ENCODE measurements around the gene PHF19.

Gene PHF19

DNA sequence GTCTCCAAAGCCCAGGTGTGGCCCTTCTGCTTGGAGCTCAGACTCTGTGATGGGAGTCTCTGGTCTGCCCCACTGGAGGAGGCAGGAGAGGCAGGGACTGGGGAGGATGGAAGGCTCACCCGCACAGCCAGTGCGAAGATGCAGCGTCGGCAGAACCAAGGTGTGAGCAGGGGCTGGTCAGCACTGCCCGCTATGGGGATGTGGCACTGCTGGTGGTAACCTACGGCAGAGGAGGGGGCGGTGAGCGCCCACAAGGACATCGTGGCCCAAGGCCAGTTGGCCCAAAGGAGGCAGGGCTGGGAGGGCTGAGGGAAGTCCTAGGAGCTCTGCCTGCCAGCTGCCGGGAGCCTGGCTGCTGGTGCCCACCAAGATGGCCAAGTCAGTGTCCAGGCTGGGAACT lies 7.3 kb downstream of the PHF19 start:
- CTCF ChIA-PET, result interaction anchor here (0.6 to 2.4 kb wide), 14 partner anchors 8 to 114 kb away, joined by 3 to 14 read pairs (median 5); partner anchors contain the start of genes PHF19, PSMD5 and TRAF1
- TF ChIP-seq, protein P1, sequence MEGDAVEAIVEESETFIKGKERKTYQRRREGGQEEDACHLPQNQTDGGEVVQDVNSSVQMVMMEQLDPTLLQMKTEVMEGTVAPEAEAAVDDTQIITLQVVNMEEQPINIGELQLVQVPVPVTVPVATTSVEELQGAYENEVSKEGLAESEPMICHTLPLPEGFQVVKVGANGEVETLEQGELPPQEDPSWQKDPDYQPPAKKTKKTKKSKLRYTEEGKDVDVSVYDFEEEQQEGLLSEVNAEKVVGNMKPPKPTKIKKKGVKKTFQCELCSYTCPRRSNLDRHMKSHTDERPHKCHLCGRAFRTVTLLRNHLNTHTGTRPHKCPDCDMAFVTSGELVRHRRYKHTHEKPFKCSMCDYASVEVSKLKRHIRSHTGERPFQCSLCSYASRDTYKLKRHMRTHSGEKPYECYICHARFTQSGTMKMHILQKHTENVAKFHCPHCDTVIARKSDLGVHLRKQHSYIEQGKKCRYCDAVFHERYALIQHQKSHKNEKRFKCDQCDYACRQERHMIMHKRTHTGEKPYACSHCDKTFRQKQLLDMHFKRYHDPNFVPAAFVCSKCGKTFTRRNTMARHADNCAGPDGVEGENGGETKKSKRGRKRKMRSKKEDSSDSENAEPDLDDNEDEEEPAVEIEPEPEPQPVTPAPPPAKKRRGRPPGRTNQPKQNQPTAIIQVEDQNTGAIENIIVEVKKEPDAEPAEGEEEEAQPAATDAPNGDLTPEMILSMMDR (IDR thresholded peaks at IDR 0.05; ENCODE audit: insufficient read depth, low read length, missing control alignments), result no peak
- no peak overlapping the region for H3K4me3 ChIP-seq (ENCODE audit: low read depth, low read length)
- DNase-seq (ENCODE audit: low read depth, low spot score), result no peak
- POLR2A ChIA-PET, result no interaction called here

DNA sequence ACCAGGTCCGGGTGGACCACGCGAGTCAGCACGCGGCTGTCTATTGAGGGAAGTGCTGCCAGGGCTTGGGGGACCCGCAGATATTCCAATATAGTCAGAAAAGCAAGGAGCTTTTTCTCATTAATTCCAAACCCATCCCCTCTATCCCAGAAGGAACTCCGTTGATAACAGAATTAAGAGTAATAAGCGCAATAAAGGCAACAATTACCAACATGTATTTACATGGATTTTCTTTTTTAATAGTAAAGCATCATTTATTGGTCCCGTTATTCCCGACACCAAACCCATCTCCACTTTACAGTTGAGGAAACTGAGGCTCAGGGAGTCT lies 7.7 kb downstream of the PHF19 start:
- CTCF ChIA-PET, result interaction anchor here (0.6 to 2.4 kb wide), 14 partner anchors 8 to 114 kb away, joined by 3 to 14 read pairs (median 5); partner anchors contain the start of genes PHF19, PSMD5 and TRAF1
- POLR2A ChIA-PET, result no interaction called here

DNA sequence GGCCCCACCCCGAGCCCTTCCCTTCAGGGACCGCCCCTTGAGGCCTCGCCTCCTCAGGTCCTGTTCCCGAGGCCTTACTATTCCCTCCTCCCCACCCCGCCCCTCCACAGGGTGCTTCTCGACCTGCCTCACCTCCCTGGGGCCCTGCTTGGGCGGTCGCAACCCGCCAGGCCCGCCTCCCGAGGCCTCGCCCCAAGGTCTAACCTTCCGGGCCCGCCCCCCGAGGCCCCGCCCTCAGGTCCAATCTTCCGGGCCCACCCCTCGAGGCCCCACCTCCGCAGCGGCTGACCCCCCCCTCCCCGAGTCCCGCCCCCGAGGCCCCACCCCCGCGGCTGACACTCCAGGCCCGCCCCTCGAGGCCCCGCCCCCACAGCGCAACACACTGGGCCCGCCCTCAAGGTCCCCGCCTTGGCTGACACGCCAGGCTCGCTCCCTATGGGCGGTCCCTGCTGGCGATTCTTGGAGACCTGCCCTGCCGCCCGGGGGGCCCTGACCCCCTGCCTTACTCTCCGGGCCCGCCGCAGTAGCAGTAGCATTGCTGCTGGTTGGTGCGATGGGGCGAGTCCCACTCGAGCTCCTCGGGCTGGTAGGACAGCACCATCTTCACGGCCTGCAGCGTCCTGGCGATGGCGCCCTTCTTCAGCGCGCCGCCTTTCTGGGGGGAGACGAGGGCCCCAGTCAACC lies 8.2 kb downstream of the PHF19 start:
- H3K4me3 ChIP-seq (ENCODE audit: low read depth, low read length), result peak overlapping the region; percentile 65
- ChIA-PET CTCF (interaction anchor here (0.8 to 2.4 kb wide), 13 partner anchors 13 to 113 kb away, joined by 3 to 14 read pairs (median 5); partner anchors contain the start of genes PSMD5 and TRAF1), POLR2A (no interaction called here)
- peak; percentile 23 for DNase-seq (ENCODE audit: low read depth, low spot score)
- TF ChIP-seq, protein P1 (IDR thresholded peaks at IDR 0.05; ENCODE audit: insufficient read depth, low read length, missing control alignments), result peak; percentile 75

More for the DNA sequence above, 7.7 kb downstream of the PHF19 start:
- no peak for DNase-seq (ENCODE audit: low read depth, low spot score)
- TF ChIP-seq, protein P1 (IDR thresholded peaks at IDR 0.05; ENCODE audit: insufficient read depth, low read length, missing control alignments), result no peak
- H3K4me3 ChIP-seq (ENCODE audit: low read depth, low read length), result peak overlapping the region; percentile 65

DNA sequence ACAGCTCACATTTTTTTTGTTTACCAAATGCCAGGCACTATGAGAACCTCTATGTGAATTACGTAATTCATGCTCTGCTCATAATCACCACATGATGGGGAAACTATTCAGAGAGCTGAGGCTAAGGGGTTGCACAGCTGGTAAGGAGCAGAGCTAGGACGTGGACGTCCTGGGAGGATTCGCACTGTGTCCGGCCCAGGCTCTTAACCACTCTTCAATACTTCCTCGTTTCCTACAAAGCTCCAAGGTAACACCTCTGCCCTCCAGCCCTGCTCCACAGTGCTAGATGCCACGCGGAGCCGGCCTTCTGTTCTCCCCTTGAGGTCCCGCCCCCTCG lies 8.7 kb downstream of the PHF19 start:
- ChIA-PET CTCF (interaction anchor here (0.8 to 2.0 kb wide), 6 partner anchors 13 to 113 kb away, joined by 3 to 9 read pairs (median 6); partner anchors contain the start of genes PSMD5 and TRAF1), POLR2A (interaction anchor here (0.8 kb wide), 1 partner anchor 9 kb away, joined by 3 read pairs; no protein-coding TSS in a partner anchor)
- peak; percentile 16 for DNase-seq (ENCODE audit: low read depth, low spot score)
- peak overlapping the region; percentile 52 for H3K4me3 ChIP-seq (ENCODE audit: low read depth, low read length)
- TF ChIP-seq, protein P1 (IDR thresholded peaks at IDR 0.05; ENCODE audit: insufficient read depth, low read length, missing control alignments), result no peak

DNA sequence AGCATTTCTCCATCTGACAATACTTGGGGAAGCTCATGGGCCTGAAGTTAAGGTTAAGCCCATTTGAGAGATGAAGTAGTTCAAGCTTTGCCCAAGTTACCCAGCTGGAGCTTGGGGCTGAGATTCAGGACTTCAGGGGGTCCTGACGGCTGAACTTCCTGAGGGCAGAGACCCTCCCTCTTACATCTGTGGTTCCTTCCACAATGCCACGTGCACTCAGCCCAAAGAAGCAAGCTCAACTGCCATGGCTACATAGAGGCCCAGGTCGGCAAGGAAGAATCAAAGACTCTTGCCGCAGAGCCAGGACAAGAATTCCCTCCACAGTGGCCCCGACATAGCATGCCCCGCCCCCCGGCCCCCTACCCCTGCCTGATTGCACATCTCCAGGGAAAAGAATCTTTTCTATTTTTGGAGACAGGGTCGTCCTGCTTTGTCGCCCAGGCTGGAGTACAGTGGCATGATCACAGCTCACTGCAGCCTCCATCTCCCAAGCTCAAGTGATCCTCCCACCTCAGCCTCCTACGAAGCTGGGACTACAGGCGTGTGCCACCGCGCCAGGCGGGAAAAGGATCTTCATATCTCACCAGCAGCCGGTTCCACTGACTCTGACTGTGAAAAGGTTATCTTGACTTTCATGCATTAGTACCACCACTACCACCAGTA lies 9.2 kb downstream of the PHF19 start:
- H3K4me3 ChIP-seq (ENCODE audit: low read depth, low read length), result no peak overlapping the region
- no peak for DNase-seq (ENCODE audit: low read depth, low spot score)
- POLR2A ChIA-PET, result interaction anchor here (0.8 kb wide), 1 partner anchor 10 kb away, joined by 3 read pairs; no protein-coding TSS in a partner anchor
- CTCF ChIA-PET, result interaction anchor here (0.8 to 1.9 kb wide), 3 partner anchors 12 to 69 kb away, joined by 3 to 9 read pairs (median 8); partner anchors contain the start of gene TRAF1
- TF ChIP-seq, protein P1 (IDR thresholded peaks at IDR 0.05; ENCODE audit: insufficient read depth, low read length, missing control alignments), result no peak

DNA sequence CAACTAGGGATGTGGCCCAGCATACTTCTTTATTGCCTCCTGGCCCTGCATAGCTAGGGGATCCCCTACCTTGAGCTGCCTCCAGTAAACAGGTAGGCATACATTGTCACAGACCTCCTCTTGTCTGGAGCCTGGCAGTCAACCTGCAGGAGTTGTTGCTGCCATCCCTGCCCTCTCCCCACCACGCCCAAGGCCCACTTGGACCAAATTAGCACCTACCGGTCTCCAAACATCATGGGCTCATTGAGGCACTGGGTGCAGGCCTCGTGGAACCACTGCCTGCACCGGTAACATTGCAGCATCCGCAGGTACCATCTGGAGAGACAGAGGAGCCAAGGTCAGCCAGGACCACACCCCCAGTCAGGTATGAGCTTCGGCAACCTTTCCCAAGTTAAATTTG lies 10.3 kb downstream of the PHF19 start:
- POLR2A ChIA-PET, result no interaction called here
- CTCF ChIA-PET, result interaction anchor here (1.3 to 1.6 kb wide), 3 partner anchors 8 to 70 kb away, joined by 3 to 8 read pairs (median 3); no protein-coding TSS in a partner anchor
- H3K4me3 ChIP-seq (ENCODE audit: low read depth, low read length), result no peak overlapping the region
- TF ChIP-seq, protein P1 (IDR thresholded peaks at IDR 0.05; ENCODE audit: insufficient read depth, low read length, missing control alignments), result no peak
- no peak for DNase-seq (ENCODE audit: low read depth, low spot score)

Data from AG04449 (cell line).